ENCODE data around the gene GABBR2.

The GABBR2 gene

DNA sequence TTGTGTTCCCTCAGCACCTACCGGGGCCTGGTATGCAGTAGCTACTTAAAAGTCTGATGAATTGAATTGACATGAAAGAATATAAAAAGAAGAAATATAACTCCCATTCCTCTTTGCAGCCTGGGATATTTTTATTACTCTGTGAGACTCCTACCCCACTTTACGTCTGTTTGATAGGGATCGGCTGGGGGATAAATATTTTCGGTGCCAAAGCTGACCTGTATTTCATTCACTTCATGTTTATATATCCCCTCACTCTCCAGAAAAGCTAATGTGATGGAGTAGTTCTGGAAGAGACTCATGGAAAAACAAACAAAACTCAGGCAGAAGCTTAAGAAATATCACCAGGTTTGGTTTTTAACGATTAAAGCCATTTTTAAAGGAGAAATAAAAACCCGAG, 345.1 kb downstream of the GABBR2 start:
- no peak for DNase-seq

GRCh38 chr9:98362624-98363252, 346.0 kb downstream of the GABBR2 start:
- no peak for DNase-seq

- DNase-seq: no peak
Measured at GRCh38 chr9:98361645-98362044, 347.1 kb downstream of the GABBR2 start.

GRCh38 chr9:98360176-98360708, 348.5 kb downstream of the GABBR2 start:
- DNase-seq: no peak

DNA sequence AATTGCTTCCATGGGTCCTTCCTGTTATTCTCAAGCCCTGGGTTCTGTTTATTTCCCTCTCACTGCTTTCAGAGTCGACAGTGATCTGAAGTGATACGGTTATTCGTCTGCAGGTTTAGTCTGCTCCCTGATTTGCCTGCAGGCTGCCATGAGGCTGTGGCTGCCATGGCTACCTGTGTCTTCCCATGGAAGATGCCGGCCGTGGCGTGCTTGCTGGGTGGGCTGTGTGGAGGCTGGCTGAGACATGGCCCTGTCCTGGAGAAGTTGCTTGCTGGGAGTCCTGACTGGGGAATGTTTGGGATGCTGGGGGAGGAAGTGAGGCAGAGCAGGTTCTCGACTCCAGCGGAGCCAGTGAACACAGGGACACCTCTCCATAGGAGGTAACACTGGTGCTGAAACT, 349.2 kb downstream of the GABBR2 start:
- DNase-seq: no peak

- DNase-seq: no peak
Measured at GRCh38 chr9:98357921-98358535, 350.7 kb downstream of the GABBR2 start.

- DNase-seq: no peak
Measured at GRCh38 chr9:98356953-98357690, 351.6 kb downstream of the GABBR2 start.

DNA sequence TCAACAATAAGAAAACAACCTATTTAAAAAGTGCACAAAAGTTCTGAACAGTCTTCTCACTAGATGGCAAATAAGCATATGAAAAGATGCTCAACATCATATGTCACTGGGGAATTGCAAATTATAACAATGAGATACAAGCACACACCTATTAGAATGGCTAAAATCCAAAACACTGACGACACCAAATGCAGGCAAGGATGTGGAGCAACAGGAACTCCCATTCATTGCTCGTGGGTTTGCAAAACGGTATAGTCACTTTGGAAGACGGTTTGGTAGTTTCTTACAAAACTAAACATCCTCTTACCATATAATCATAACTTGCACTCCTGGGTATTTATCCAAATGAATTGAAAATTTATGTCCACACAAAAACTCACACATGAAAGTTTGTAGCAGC, 352.4 kb downstream of the GABBR2 start:
- DNase-seq: no peak

DNA sequence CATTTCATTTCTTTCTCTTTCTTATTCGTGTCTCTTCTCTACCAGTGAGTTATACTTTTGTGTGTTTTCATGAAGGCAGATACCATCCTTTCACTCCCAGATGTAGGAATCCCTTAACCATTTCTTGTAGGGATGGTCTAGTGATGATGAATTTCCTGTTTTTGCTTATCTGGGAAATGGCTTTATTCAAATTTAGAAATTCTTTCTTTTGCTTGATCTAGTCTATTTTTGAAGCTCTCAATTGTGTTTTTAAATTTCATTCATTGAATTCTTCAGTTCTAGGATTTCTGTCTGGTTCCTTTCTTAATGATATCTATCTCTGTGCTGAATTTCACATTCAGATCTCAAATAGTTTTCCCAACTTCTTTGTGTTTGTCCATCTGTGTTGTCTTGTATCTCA, 357.4 kb downstream of the GABBR2 start:
- no peak for DNase-seq

GRCh38 chr9:98347642-98348041, 361.1 kb downstream of the GABBR2 start:
- DNase-seq: no peak

GRCh38 chr9:98345011-98345410, 363.7 kb downstream of the GABBR2 start:
- no peak for DNase-seq

DNA sequence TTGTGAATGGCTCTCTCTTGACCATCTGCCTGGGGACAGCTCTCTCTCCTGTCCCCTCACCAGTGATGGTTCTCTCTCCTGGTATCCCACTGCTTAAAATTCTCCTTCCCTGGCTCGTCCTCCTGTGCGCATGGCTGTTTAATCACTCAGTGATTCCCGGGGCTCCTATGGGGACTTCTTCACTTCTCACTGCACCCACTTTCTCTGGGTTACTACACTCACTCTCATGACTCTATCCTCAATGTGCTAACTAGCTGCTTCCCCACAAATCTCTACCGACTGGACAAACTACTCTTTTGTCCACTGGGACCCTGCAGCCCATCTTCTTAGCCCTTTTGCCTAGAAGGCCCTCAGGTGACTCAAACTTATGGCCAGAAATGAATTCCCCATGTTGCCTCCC, 364.2 kb downstream of the GABBR2 start:
- DNase-seq: no peak

DNA sequence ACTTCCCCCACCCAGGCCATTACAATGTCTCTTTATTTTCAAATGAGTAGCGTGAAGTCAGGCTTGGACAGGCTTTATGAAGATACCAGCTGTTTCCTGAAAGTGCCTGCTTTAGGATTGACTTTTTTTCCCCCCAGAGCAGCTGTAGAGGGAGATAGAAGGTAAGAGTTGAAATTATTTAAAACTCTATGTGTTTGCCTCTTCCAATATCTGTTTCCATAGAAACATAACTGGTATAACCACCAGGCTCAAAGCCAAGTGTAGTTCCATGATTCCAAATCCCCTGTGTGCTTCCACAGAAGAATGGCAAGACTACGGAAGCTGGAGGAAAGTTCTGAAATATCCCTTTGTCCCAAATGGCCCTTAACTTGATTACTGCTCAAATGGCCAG, 365.9 kb downstream of the GABBR2 start:
- no peak for DNase-seq

- DNase-seq: no peak
Measured at GRCh38 chr9:98342098-98342819, 366.5 kb downstream of the GABBR2 start.

DNA sequence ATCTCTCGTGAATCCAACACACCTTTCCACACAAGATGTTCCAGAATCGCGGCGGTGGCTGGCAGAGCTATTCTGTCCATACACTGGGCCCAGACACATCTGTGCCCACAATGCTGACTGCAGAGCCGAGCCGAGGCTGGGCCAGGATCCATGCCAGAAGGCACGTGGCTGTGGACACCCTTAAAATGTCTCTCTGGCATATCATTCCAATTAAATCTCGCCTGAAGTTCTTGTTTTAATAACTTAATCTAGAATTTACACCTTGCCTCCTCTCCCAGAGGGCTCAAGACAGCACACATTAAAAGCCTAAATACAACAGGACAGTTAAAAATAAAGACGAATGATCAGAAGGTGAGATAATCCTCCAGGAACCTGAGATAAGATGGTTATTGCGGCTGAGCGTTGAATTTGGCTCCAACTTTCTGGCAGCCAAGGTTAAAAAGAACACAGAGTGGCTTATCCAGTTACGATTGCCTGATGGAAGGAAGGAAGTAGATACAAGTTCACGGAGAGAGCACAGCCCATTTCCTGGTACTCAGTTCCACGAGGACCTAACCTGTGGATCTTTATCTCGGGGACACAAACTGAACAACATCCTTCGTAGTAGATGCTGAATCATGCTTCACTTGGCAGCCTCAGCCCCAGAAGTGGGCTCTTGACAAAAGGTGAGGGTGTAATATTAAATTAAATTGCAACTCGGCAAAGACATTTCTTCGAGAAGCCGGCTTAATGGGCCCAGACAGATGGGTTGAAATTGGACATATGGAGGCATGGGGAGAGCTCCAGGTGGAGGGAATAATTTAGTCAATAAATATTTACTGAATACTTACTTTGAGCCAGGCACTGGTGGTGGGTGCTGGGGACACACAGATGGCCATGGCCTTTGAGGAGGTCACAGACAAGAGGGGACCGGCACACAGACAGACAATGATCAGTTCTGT, 367.3 kb downstream of the GABBR2 start:
- no peak for DNase-seq

DNA sequence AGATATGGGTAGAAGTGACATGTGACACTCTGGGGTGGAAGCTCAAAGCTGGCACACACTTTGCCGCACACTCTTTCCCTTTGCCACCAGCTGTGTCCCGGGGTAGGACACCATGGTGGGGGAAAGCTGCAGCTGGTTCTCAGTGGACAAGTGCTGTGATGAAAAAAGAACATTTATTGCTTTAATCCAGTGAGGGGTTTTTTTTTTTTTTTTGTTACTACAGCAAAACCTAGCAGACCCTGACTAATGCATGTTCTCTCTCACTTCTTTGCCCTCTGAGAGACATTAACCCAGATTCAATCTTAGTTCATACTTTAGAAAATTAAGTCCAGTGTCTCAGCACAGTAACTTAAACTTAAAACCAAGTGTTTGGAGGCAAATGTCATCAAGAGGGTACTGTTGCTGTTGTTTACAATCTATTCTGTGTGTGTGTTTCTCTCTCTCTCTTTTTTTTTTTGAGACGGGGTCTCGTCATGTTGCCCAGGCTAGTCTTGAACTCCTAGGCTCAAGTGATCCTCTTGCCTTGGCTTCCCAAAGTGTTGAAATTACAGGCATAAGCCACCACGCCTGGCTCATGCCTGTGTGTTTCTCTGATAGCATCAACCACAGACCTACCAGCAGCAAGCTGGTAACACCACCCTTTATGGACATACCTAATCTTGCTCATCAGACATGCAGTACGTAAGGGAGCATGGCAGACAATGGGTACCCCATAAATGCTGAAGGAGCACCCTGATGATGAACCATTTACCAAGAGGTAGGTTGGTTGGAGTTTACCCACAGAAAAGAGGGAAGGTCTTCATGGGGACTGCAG, 368.5 kb downstream of the GABBR2 start:
- DNase-seq: no peak

GRCh38 chr9:98335661-98336060, 373.1 kb downstream of the GABBR2 start:
- no peak for DNase-seq

DNA sequence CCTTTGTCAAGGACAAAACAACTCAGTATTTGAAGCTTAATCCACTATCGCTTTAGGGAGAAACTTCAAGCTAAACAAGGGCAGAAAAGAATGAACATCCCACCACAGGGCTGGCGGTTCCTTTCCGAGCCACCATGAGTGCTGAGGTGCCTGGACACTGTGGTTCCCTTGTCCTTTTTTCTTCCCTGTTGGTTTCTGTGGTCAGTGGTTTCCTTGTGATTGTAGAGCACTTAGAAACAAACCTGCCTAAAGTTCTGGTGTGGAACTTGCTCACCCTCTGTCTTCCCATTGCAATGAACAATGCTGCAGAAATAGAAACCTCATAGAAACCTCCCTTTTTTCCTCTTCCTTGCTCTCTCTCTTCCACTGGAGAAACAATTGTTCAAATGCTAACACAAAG, 373.9 kb downstream of the GABBR2 start:
- DNase-seq: no peak

- DNase-seq: no peak
Measured at GRCh38 chr9:98333703-98334582, 374.8 kb downstream of the GABBR2 start.

- DNase-seq: no peak
Measured at GRCh38 chr9:98332405-98332831, 376.3 kb downstream of the GABBR2 start.

Data from NCI-H446 treated with DMSO at 0.1 percent for 48 hours (cell line).